CD14-positive monocyte (primary cell): ENCODE measurements around the gene HAPLN3. TPM values are rescaled to one million over a fixed set of nuclear protein-coding genes. Genes with fewer than 3 reads are reported as not detected.

Experiments used
- DNase-seq, 3 donors: peaks; one replicate each; pipeline ENCODE4 v3.0.0-alpha.2; 2011 to 2022
- H2AFZ ChIP-seq: 2 replicates; pipeline ENCODE4 v1.6.0; 2012; ENCODE audit warnings: mild to moderate bottlenecking, low read depth, low read length, inconsistent platforms; ENCODE audit not compliant: insufficient read depth, poor library complexity, severe bottlenecking
- H3K27ac ChIP-seq, 2 donors: 1 replicate in 1 of 2; 2 replicates in 1 of 2; pipeline ENCODE4 v1.5.1; 2012 to 2013; ENCODE audit warnings: low read length in 2 of 2, control low read depth in 1 of 2, inconsistent platforms in 1 of 2, low read depth in 1 of 2, mild to moderate bottlenecking in 1 of 2
- H3K27me3 ChIP-seq, 2 donors: one replicate each; pipeline versions ENCODE4 v1.6.0 to v1.6.1; 2011 to 2013; ENCODE audit warnings: low read length in 2 of 2; ENCODE audit not compliant: control insufficient read depth in 2 of 2, insufficient read depth in 2 of 2
- H3K36me3 ChIP-seq, 2 donors: replicated peaks in 1 of 2; 1 replicate in 1 of 2; 2 replicates in 1 of 2; pipeline versions ENCODE4 v1.5.1 to v1.6.1; 2012 to 2013; ENCODE audit warnings: low read length in 2 of 2, control low read depth in 1 of 2, inconsistent platforms in 1 of 2, mild to moderate bottlenecking in 1 of 2; ENCODE audit not compliant: insufficient read depth in 2 of 2, control insufficient read depth in 1 of 2
- H3K4me1 ChIP-seq, 2 donors: 1 replicate in 1 of 2; 2 replicates in 1 of 2; pipeline versions ENCODE4 v1.5.1 to v1.6.1; 2012 to 2013; ENCODE audit warnings: low read length in 2 of 2, control low read depth in 1 of 2, inconsistent platforms in 1 of 2, mild to moderate bottlenecking in 1 of 2, moderate library complexity in 1 of 2; ENCODE audit not compliant: insufficient read depth in 2 of 2, control insufficient read depth in 1 of 2
- H3K4me2 ChIP-seq: replicated peaks from 2 replicates; pipeline ENCODE3; 2012; ENCODE audit warnings: low read length, moderate library complexity, mild to moderate bottlenecking; ENCODE audit not compliant: poor library complexity, severe bottlenecking; ENCODE audit errors: extremely low read depth
- H3K4me3 ChIP-seq, 3 experiments: fragments of 200-600 bp in 1 of 3; sonication (generic) in 1 of 3; replicated peaks in 1 of 3; 1 replicate in 2 of 3; 2 replicates in 1 of 3; pipeline ENCODE4 v1.5.1; 2011 to 2013; ENCODE audit warnings: low read length in 3 of 3, mild to moderate bottlenecking in 3 of 3, control low read depth in 2 of 3, low read depth in 2 of 3, inconsistent platforms in 1 of 3, moderate library complexity in 1 of 3
- H3K79me2 ChIP-seq: 2 replicates; pipeline ENCODE4 v1.6.0; 2012; ENCODE audit warnings: mild to moderate bottlenecking, control low read depth, inconsistent platforms, low read length, moderate library complexity; ENCODE audit not compliant: insufficient read depth
- H3K9ac ChIP-seq: 2 replicates; pipeline ENCODE4 v1.6.0; 2017; ENCODE audit warnings: low read length, mild to moderate bottlenecking; ENCODE audit not compliant: insufficient read depth, poor library complexity, severe bottlenecking
- H3K9me3 ChIP-seq, 2 donors: replicated peaks in 1 of 2; 1 replicate in 1 of 2; 2 replicates in 1 of 2; pipeline versions ENCODE4 v1.5.1 to v1.6.1; 2012 to 2013; ENCODE audit warnings: low read length in 2 of 2, control low read depth in 1 of 2; ENCODE audit not compliant: control insufficient read depth in 1 of 2, insufficient read depth in 1 of 2
- H4K20me1 ChIP-seq: 2 replicates; pipeline ENCODE4 v1.6.0; 2012; ENCODE audit warnings: mild to moderate bottlenecking, low read length, control low read depth, moderate library complexity; ENCODE audit not compliant: insufficient read depth
- H3K27ac Mint-ChIP-seq, 7 donors: one replicate each; pipeline ENCODE4 v1.8.0; 2020; ENCODE audit warnings: mild to moderate bottlenecking in 7 of 7, mixed read lengths in 7 of 7, moderate library complexity in 6 of 7, inconsistent platforms in 2 of 7
- H3K27me3 Mint-ChIP-seq, 3 donors: one replicate each; pipeline ENCODE4 v1.8.0; 2021 to 2022; ENCODE audit warnings: low read depth in 3 of 3, mild to moderate bottlenecking in 3 of 3, mixed read lengths in 3 of 3, moderate library complexity in 3 of 3, inconsistent platforms in 1 of 3
- H3K36me3 Mint-ChIP-seq, 2 donors: one replicate each; pipeline ENCODE4 v1.8.0; 2020; ENCODE audit warnings: mixed read lengths in 2 of 2, inconsistent platforms in 1 of 2, mild to moderate bottlenecking in 1 of 2
- H3K4me1 Mint-ChIP-seq: one replicate; pipeline ENCODE4 v1.8.0; 2020; ENCODE audit warnings: mild to moderate bottlenecking, mixed read lengths
- H3K4me3 Mint-ChIP-seq, 2 donors: one replicate each; pipeline ENCODE4 v1.8.0; 2020; ENCODE audit warnings: mild to moderate bottlenecking in 2 of 2, mixed read lengths in 2 of 2, moderate library complexity in 1 of 2
- H3K9me3 Mint-ChIP-seq, 7 donors: one replicate each; pipeline ENCODE4 v1.8.0; 2020 to 2022; ENCODE audit warnings: mixed read lengths in 7 of 7, mild to moderate bottlenecking in 6 of 7, moderate library complexity in 6 of 7, inconsistent platforms in 2 of 7
- WGBS: methylation state at CpG from one replicate; pipeline ENCODE4 v1.1.5; 2013; ENCODE audit warnings: missing lambda C conversion rate; ENCODE audit not compliant: insufficient coverage; 5-methylcytosine and 5-hydroxymethylcytosine counted together
- intact Hi-C, 2 donors: fragments of 100-400 bp; cut with micrococcal nuclease; formaldehyde crosslinking; loops; one replicate each; pipeline versions ENCODE4 v1.15.0 to v1.15.1; 2023
- polyA plus RNA-seq, 3 donors: library from polyadenylated mRNA; depleted of rRNA in 1 of 3; unstranded in 2 of 3; stranded (reverse) in 1 of 3; fragments of 300-500 nt in 2 of 3; fragments of >200 nt in 1 of 3; fragmentation: Illumina TruSeq in 2 of 3; gene quantifications; 1 replicate in 2 of 3; 2 replicates in 1 of 3; pipeline ENCODE4 v1.2.3, GENCODE V29; 2012 to 2021
- TF ChIP-seq, protein P1 (sequence below): fragments of 200-600 bp; IDR thresholded peaks from one replicate; pipeline ENCODE4 v1.8.0; 2022; ENCODE audit warnings: antibody characterized with exemption, mild to moderate bottlenecking

The HAPLN3 gene
- polyA plus RNA-seq, 3 donors: 0.60 to 2.8 (median 0.65) TPM

- H3K36me3 ChIP-seq: no peaks in the 10 kb centered on the region
- 44% methylated on average over 7 of the region's 8 CpGs for WGBS
- no peak overlapping the region for H3K4me2 ChIP-seq
- H3K9me3 ChIP-seq: no peaks in the 10 kb centered on the region
- no peaks in the 10 kb centered on the region for H3K36me3 Mint-ChIP-seq
- no peak overlapping the region for H3K9ac ChIP-seq
- DNase-seq: no peak
- H3K9me3 Mint-ChIP-seq: peaks cover 0 to 14% (median 3%) of the 10 kb centered on the region in 7 donors
- peaks cover 15 to 37% of the 10 kb centered on the region in 2 donors for H3K27me3 ChIP-seq
- H3K27me3 Mint-ChIP-seq: peaks cover 31 to 50% (median 42%) of the 10 kb centered on the region in 3 donors
- no peaks in the 10 kb centered on the region for H4K20me1 ChIP-seq
- H3K4me3 ChIP-seq: no peak overlapping the region
- peak overlapping the region; percentile 29 for H2AFZ ChIP-seq
- peak overlapping the region in 1 of 2 donors; percentile 32 for H3K4me3 Mint-ChIP-seq
- H3K4me1 ChIP-seq: peaks cover 11 to 18% of the 10 kb centered on the region in 2 donors
- no peaks in the 10 kb centered on the region for H3K79me2 ChIP-seq
- TF ChIP-seq, protein P1, sequence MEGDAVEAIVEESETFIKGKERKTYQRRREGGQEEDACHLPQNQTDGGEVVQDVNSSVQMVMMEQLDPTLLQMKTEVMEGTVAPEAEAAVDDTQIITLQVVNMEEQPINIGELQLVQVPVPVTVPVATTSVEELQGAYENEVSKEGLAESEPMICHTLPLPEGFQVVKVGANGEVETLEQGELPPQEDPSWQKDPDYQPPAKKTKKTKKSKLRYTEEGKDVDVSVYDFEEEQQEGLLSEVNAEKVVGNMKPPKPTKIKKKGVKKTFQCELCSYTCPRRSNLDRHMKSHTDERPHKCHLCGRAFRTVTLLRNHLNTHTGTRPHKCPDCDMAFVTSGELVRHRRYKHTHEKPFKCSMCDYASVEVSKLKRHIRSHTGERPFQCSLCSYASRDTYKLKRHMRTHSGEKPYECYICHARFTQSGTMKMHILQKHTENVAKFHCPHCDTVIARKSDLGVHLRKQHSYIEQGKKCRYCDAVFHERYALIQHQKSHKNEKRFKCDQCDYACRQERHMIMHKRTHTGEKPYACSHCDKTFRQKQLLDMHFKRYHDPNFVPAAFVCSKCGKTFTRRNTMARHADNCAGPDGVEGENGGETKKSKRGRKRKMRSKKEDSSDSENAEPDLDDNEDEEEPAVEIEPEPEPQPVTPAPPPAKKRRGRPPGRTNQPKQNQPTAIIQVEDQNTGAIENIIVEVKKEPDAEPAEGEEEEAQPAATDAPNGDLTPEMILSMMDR: no peak
- intact Hi-C loops: no loop called here
- no peak overlapping the region for H3K27ac Mint-ChIP-seq
- H3K27ac ChIP-seq: no peak overlapping the region
- peaks cover 17% of the 10 kb centered on the region for H3K4me1 Mint-ChIP-seq
Measured at GRCh38 chr15:88897142-88897455, 1.8 kb upstream of the HAPLN3 start.

DNA sequence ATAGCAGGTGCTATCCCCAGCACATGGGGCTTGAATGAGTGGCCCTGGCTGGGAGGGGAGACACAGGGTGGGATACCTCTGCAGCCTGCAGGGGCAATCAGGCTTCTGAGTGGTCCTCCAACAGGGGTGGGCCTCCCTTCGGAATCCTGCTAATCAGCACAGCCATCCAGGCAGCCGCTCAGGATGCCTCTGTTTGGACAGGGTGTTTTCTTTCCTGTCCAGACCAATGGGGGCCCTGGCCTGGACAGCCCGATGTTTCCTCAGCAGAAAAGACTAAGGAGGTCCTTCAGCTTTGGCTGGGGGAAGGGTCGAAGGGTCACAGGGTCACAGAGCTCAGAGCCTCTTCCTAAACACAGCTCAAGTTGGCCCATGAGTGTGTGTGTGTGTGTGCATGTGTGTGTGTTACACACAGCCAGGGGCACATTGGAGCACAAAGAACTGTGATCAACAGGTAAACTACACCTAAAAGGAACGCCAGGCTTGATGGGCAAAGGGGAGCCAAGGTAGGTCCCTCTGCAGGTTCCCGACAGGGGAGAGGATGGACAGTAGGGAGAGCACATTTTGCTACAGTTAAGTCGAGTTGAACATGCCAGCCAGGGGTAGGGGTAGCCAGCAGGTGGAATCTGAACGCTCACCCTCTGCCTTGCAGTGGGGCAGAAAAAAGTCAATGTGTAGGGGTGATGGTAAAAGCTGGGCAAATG, 1.1 kb upstream of the HAPLN3 start:
- Histone ChIP-seq H2AFZ (no peak overlapping the region), H3K27me3 (peaks cover 15 to 37% of the 10 kb centered on the region in 2 donors), H3K4me2 (no peak overlapping the region), H3K27ac (no peak overlapping the region), H3K9me3 (no peaks in the 10 kb centered on the region), H3K4me1 (peaks cover 11 to 18% of the 10 kb centered on the region in 2 donors), H3K79me2 (no peaks in the 10 kb centered on the region), H3K9ac (no peak overlapping the region), H3K36me3 (no peaks in the 10 kb centered on the region), H3K4me3 (no peak overlapping the region), H4K20me1 (no peaks in the 10 kb centered on the region)
- intact Hi-C loops: no loop called here
- Mint-ChIP-seq H3K4me3 (peak overlapping the region in 1 of 2 donors; percentile 32), H3K27ac (peak overlapping the region in 1 of 7 donors; percentile 70), H3K36me3 (no peaks in the 10 kb centered on the region), H3K9me3 (peaks cover 0 to 14% (median 3%) of the 10 kb centered on the region in 7 donors), H3K27me3 (peaks cover 31 to 50% (median 42%) of the 10 kb centered on the region in 3 donors), H3K4me1 (peaks cover 17% of the 10 kb centered on the region)
- TF ChIP-seq, protein P1: no peak
- WGBS: 96% methylated on average over 6 of the region's 8 CpGs
- DNase-seq: no peak
